CD14-positive monocyte (primary cell): ENCODE data around the gene KIRREL3. TPM values are rescaled to one million over a fixed set of nuclear protein-coding genes. Genes with fewer than 3 reads are reported as not detected.

Experiments
- DNase-seq, 3 donors: peaks; one replicate each; pipeline ENCODE4 v3.0.0-alpha.2; 2011 to 2022
- H2AFZ ChIP-seq: 2 replicates; pipeline ENCODE4 v1.6.0; 2012; ENCODE audit warnings: mild to moderate bottlenecking, low read depth, low read length, inconsistent platforms; ENCODE audit not compliant: insufficient read depth, poor library complexity, severe bottlenecking
- H3K27ac ChIP-seq, 2 donors: 1 replicate in 1 of 2; 2 replicates in 1 of 2; pipeline ENCODE4 v1.5.1; 2012 to 2013; ENCODE audit warnings: low read length in 2 of 2, control low read depth in 1 of 2, inconsistent platforms in 1 of 2, low read depth in 1 of 2, mild to moderate bottlenecking in 1 of 2
- H3K27me3 ChIP-seq, 2 donors: one replicate each; pipeline versions ENCODE4 v1.6.0 to v1.6.1; 2011 to 2013; ENCODE audit warnings: low read length in 2 of 2; ENCODE audit not compliant: control insufficient read depth in 2 of 2, insufficient read depth in 2 of 2
- H3K36me3 ChIP-seq, 2 donors: replicated peaks in 1 of 2; 1 replicate in 1 of 2; 2 replicates in 1 of 2; pipeline versions ENCODE4 v1.5.1 to v1.6.1; 2012 to 2013; ENCODE audit warnings: low read length in 2 of 2, control low read depth in 1 of 2, inconsistent platforms in 1 of 2, mild to moderate bottlenecking in 1 of 2; ENCODE audit not compliant: insufficient read depth in 2 of 2, control insufficient read depth in 1 of 2
- H3K4me1 ChIP-seq, 2 donors: 1 replicate in 1 of 2; 2 replicates in 1 of 2; pipeline versions ENCODE4 v1.5.1 to v1.6.1; 2012 to 2013; ENCODE audit warnings: low read length in 2 of 2, control low read depth in 1 of 2, inconsistent platforms in 1 of 2, mild to moderate bottlenecking in 1 of 2, moderate library complexity in 1 of 2; ENCODE audit not compliant: insufficient read depth in 2 of 2, control insufficient read depth in 1 of 2
- H3K4me2 ChIP-seq: replicated peaks from 2 replicates; pipeline ENCODE3; 2012; ENCODE audit warnings: low read length, moderate library complexity, mild to moderate bottlenecking; ENCODE audit not compliant: poor library complexity, severe bottlenecking; ENCODE audit errors: extremely low read depth
- H3K4me3 ChIP-seq, 3 experiments: fragments of 200-600 bp in 1 of 3; sonication (generic) in 1 of 3; replicated peaks in 1 of 3; 1 replicate in 2 of 3; 2 replicates in 1 of 3; pipeline ENCODE4 v1.5.1; 2011 to 2013; ENCODE audit warnings: low read length in 3 of 3, mild to moderate bottlenecking in 3 of 3, control low read depth in 2 of 3, low read depth in 2 of 3, inconsistent platforms in 1 of 3, moderate library complexity in 1 of 3
- H3K79me2 ChIP-seq: 2 replicates; pipeline ENCODE4 v1.6.0; 2012; ENCODE audit warnings: mild to moderate bottlenecking, control low read depth, inconsistent platforms, low read length, moderate library complexity; ENCODE audit not compliant: insufficient read depth
- H3K9ac ChIP-seq: 2 replicates; pipeline ENCODE4 v1.6.0; 2017; ENCODE audit warnings: low read length, mild to moderate bottlenecking; ENCODE audit not compliant: insufficient read depth, poor library complexity, severe bottlenecking
- H3K9me3 ChIP-seq, 2 donors: replicated peaks in 1 of 2; 1 replicate in 1 of 2; 2 replicates in 1 of 2; pipeline versions ENCODE4 v1.5.1 to v1.6.1; 2012 to 2013; ENCODE audit warnings: low read length in 2 of 2, control low read depth in 1 of 2; ENCODE audit not compliant: control insufficient read depth in 1 of 2, insufficient read depth in 1 of 2
- H4K20me1 ChIP-seq: 2 replicates; pipeline ENCODE4 v1.6.0; 2012; ENCODE audit warnings: mild to moderate bottlenecking, low read length, control low read depth, moderate library complexity; ENCODE audit not compliant: insufficient read depth
- H3K27ac Mint-ChIP-seq, 7 donors: one replicate each; pipeline ENCODE4 v1.8.0; 2020; ENCODE audit warnings: mild to moderate bottlenecking in 7 of 7, mixed read lengths in 7 of 7, moderate library complexity in 6 of 7, inconsistent platforms in 2 of 7
- H3K27me3 Mint-ChIP-seq, 3 donors: one replicate each; pipeline ENCODE4 v1.8.0; 2021 to 2022; ENCODE audit warnings: low read depth in 3 of 3, mild to moderate bottlenecking in 3 of 3, mixed read lengths in 3 of 3, moderate library complexity in 3 of 3, inconsistent platforms in 1 of 3
- H3K36me3 Mint-ChIP-seq, 2 donors: one replicate each; pipeline ENCODE4 v1.8.0; 2020; ENCODE audit warnings: mixed read lengths in 2 of 2, inconsistent platforms in 1 of 2, mild to moderate bottlenecking in 1 of 2
- H3K4me1 Mint-ChIP-seq: one replicate; pipeline ENCODE4 v1.8.0; 2020; ENCODE audit warnings: mild to moderate bottlenecking, mixed read lengths
- H3K4me3 Mint-ChIP-seq, 2 donors: one replicate each; pipeline ENCODE4 v1.8.0; 2020; ENCODE audit warnings: mild to moderate bottlenecking in 2 of 2, mixed read lengths in 2 of 2, moderate library complexity in 1 of 2
- H3K9me3 Mint-ChIP-seq, 7 donors: one replicate each; pipeline ENCODE4 v1.8.0; 2020 to 2022; ENCODE audit warnings: mixed read lengths in 7 of 7, mild to moderate bottlenecking in 6 of 7, moderate library complexity in 6 of 7, inconsistent platforms in 2 of 7
- CTCF ChIP-seq: fragments of 200-600 bp; IDR thresholded peaks from one replicate; pipeline ENCODE4 v1.8.0; 2022; ENCODE audit warnings: antibody characterized with exemption, mild to moderate bottlenecking
- WGBS: methylation state at CpG from one replicate; pipeline ENCODE4 v1.1.5; 2013; ENCODE audit warnings: missing lambda C conversion rate; ENCODE audit not compliant: insufficient coverage; 5-methylcytosine and 5-hydroxymethylcytosine counted together
- intact Hi-C, 2 donors: fragments of 100-400 bp; cut with micrococcal nuclease; formaldehyde crosslinking; loops; one replicate each; pipeline versions ENCODE4 v1.15.0 to v1.15.1; 2023
- polyA plus RNA-seq, 3 donors: library from polyadenylated mRNA; depleted of rRNA in 1 of 3; unstranded in 2 of 3; stranded (reverse) in 1 of 3; fragments of 300-500 nt in 2 of 3; fragments of >200 nt in 1 of 3; fragmentation: Illumina TruSeq in 2 of 3; gene quantifications; 1 replicate in 2 of 3; 2 replicates in 1 of 3; pipeline ENCODE4 v1.2.3, GENCODE V29; 2012 to 2021

The KIRREL3 gene
- polyA plus RNA-seq, 3 donors: not detected

DNA sequence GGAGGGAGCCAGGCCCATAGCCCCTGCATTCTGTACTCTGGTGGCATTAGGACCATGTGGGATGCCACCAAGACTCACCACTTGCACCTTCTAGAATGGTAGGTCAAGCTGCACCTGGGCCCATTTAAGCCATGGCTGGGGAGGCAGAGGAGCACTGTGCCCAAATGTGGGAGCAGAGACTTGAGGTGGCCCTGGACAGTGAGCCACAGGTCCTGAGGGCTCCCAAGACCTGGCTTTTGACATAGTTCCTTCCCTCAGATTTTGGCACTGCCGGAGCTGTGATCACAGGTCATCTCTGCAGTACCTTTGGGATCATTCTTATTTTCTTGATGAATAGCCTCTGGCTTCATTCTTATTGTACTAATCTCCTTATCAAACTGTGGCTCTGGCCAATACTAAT, 601.8 kb downstream of the KIRREL3 start:
- Histone ChIP-seq H3K9me3 (no peaks in the 10 kb centered on the region), H3K4me1 (no peaks in the 10 kb centered on the region), H3K9ac (no peak overlapping the region), H4K20me1 (no peaks in the 10 kb centered on the region), H2AFZ (no peak overlapping the region), H3K27ac (no peak overlapping the region), H3K36me3 (peaks cover 0 to 4% of the 10 kb centered on the region in 2 donors), H3K4me3 (no peak overlapping the region), H3K4me2 (no peak overlapping the region), H3K27me3 (no peaks in the 10 kb centered on the region), H3K79me2 (peaks cover 34% of the 10 kb centered on the region)
- no peak for TF ChIP-seq CTCF
- Mint-ChIP-seq H3K36me3 (peaks cover 3 to 7% of the 10 kb centered on the region in 2 donors), H3K4me1 (peaks cover 7% of the 10 kb centered on the region), H3K27me3 (peaks cover 0 to 2% (median 0%) of the 10 kb centered on the region in 3 donors), H3K9me3 (peaks cover 0 to 8% (median 4%) of the 10 kb centered on the region in 7 donors), H3K4me3 (no peak overlapping the region), H3K27ac (peak overlapping the region in 1 of 7 donors; percentile 27)
- intact Hi-C loops: no loop called here
- 100% methylated on average over 1 of the region's 1 CpG for WGBS
- no peak for DNase-seq

DNA sequence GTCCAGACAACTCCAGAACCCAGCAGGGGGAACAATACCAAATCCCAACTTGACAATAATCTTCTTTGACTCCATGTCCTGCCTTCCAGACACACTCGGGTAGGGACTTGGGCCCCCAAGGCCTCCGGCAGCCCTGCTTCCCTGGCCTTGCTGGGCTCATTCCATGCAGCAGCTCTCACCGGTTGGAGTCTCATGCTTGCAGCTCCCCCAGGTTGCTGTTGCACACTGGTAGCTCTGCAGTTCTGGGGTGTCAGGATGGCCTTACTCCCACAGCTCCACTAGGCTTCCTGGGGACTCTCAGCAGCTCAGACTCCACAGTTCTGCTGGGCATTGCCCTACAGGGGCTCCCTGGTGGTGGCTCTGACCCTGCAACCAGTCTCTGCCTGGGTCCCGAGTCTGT, 602.3 kb downstream of the KIRREL3 start:
- Histone ChIP-seq H3K4me2 (no peak overlapping the region), H3K9ac (no peak overlapping the region), H3K4me3 (no peak overlapping the region), H3K27me3 (no peaks in the 10 kb centered on the region), H2AFZ (no peak overlapping the region), H3K4me1 (peaks cover 0 to 2% of the 10 kb centered on the region in 2 donors), H3K79me2 (peaks cover 38% of the 10 kb centered on the region), H4K20me1 (no peaks in the 10 kb centered on the region), H3K27ac (no peak overlapping the region), H3K36me3 (peaks cover 0 to 4% of the 10 kb centered on the region in 2 donors), H3K9me3 (no peaks in the 10 kb centered on the region)
- no peak for TF ChIP-seq CTCF
- 100% methylated on average over 4 of the region's 4 CpGs for WGBS
- DNase-seq: no peak
- Mint-ChIP-seq H3K9me3 (peaks cover 0 to 8% (median 4%) of the 10 kb centered on the region in 7 donors), H3K27me3 (peaks cover 0 to 2% (median under 1%) of the 10 kb centered on the region in 3 donors), H3K36me3 (peaks cover 3 to 7% of the 10 kb centered on the region in 2 donors), H3K4me3 (no peak overlapping the region), H3K27ac (no peak overlapping the region), H3K4me1 (peaks cover 8% of the 10 kb centered on the region)
- intact Hi-C loops: no loop called here
